Measurements from ENCODE around the gene VIPR2. TPM values are rescaled to one million over a fixed set of nuclear protein-coding genes. Genes with fewer than 3 reads are reported as not detected.

Gene VIPR2
- total and polyA plus RNA-seq, 2 of the 13 experiments (the other 11 are each of a cell fraction or from before 2014, with no cell fraction given): not detected

DNA sequence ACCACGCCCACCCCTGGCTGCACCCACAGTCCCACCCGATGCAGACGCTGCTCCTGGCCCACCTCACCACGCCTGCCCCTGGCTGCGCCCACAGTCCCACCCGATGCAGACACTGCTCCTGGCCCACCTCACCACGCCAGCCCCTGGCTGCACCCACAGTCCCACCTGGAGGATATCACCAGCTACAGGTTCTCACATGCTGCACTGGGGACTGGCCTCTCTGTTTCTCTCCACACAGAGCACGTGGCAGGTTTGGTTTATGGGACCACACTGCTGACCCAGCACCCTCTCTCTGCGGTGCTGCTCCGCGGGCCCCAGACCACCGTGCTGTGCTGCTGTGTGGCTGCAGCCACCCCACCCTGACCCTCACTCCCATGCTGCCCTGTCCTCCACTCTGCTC is 120.9 kb downstream of the VIPR2 start:
- FAIRE-seq: no peak
- H3K9ac ChIP-seq (ENCODE audit: insufficient read depth, low read depth, low read length): no peak overlapping the region
- no peak for ATAC-seq
- in situ Hi-C loops (cut with HindIII; ENCODE audit: extremely low pct_ligation_motif_present, low pct_unique_long_range_greater_than_20kb) (no loop called here), intact Hi-C loops (cut with micrococcal nuclease; ENCODE audit: unreplicated experiment) (no loop called here)
- no peaks in the 10 kb centered on the region for H3K36me3 ChIP-seq (replicated peaks in 1 of 2; ENCODE audit: control insufficient read depth in 1 of 2, insufficient read depth in 2 of 2, low read length in 2 of 2)
- H2AFZ ChIP-seq (ENCODE audit: low read length): no peak overlapping the region
- H3K27ac ChIP-seq (ENCODE audit: extremely low read length, insufficient read depth, low read length): no peak overlapping the region
- DNase-seq (ENCODE audit: low spot score): no peak
- H3K4me3 ChIP-seq (replicated peaks in 1 of 3; ENCODE audit: insufficient read depth in 1 of 3, low read depth in 2 of 3, low read length in 3 of 3): no peak overlapping the region
- CTCF ChIA-PET (ENCODE audit: low intra/inter-chr PET ratio, low total read pairs): no interaction called here
- WGBS (ENCODE audit: low lambda C conversion rate): 64% methylated on average over 10 of the region's 12 CpGs
- H3K27me3 ChIP-seq (ENCODE audit: control insufficient read depth in 1 of 2, insufficient read depth in 2 of 2, low read length in 2 of 2): peaks cover 1 to 28% of the 10 kb centered on the region in 2 experiments; a peak in 3 of 5 replicates
- H3K4me1 ChIP-seq (ENCODE audit: insufficient read depth, low read length): no peaks in the 10 kb centered on the region
- no peaks in the 10 kb centered on the region for H4K20me1 ChIP-seq (ENCODE audit: insufficient read depth, low read length)
- no peaks in the 10 kb centered on the region for H3K9me3 ChIP-seq (ENCODE audit: low read length)
- POLR2A ChIA-PET: no interaction called here
- no TSS peak for BruUV-seq (replicated peaks)
- no peaks in the 10 kb centered on the region for H3K79me2 ChIP-seq (ENCODE audit: insufficient read depth, low read length)
- H3K4me2 ChIP-seq (ENCODE audit: low read depth, low read length): no peak overlapping the region
- TF ChIP-seq ZNF678 (CRISPR knock-in tag; IDR thresholded peaks at IDR 0.05): no peak
- TF ChIP-seq ZNF333 (CRISPR knock-in tag; IDR thresholded peaks at IDR 0.05; ENCODE audit: borderline replicate concordance): no peak
- no peak for TF ChIP-seq TBX2 (CRISPR knock-in tag; IDR thresholded peaks at IDR 0.05; ENCODE audit: borderline replicate concordance)
- no peak for TF ChIP-seq ATF1 (CRISPR knock-in tag; IDR thresholded peaks at IDR 0.05)
- no peak for TF ChIP-seq ZNF589 (CRISPR knock-in tag; conservative IDR thresholded peaks at IDR 0.05)
- TF ChIP-seq, protein P1, sequence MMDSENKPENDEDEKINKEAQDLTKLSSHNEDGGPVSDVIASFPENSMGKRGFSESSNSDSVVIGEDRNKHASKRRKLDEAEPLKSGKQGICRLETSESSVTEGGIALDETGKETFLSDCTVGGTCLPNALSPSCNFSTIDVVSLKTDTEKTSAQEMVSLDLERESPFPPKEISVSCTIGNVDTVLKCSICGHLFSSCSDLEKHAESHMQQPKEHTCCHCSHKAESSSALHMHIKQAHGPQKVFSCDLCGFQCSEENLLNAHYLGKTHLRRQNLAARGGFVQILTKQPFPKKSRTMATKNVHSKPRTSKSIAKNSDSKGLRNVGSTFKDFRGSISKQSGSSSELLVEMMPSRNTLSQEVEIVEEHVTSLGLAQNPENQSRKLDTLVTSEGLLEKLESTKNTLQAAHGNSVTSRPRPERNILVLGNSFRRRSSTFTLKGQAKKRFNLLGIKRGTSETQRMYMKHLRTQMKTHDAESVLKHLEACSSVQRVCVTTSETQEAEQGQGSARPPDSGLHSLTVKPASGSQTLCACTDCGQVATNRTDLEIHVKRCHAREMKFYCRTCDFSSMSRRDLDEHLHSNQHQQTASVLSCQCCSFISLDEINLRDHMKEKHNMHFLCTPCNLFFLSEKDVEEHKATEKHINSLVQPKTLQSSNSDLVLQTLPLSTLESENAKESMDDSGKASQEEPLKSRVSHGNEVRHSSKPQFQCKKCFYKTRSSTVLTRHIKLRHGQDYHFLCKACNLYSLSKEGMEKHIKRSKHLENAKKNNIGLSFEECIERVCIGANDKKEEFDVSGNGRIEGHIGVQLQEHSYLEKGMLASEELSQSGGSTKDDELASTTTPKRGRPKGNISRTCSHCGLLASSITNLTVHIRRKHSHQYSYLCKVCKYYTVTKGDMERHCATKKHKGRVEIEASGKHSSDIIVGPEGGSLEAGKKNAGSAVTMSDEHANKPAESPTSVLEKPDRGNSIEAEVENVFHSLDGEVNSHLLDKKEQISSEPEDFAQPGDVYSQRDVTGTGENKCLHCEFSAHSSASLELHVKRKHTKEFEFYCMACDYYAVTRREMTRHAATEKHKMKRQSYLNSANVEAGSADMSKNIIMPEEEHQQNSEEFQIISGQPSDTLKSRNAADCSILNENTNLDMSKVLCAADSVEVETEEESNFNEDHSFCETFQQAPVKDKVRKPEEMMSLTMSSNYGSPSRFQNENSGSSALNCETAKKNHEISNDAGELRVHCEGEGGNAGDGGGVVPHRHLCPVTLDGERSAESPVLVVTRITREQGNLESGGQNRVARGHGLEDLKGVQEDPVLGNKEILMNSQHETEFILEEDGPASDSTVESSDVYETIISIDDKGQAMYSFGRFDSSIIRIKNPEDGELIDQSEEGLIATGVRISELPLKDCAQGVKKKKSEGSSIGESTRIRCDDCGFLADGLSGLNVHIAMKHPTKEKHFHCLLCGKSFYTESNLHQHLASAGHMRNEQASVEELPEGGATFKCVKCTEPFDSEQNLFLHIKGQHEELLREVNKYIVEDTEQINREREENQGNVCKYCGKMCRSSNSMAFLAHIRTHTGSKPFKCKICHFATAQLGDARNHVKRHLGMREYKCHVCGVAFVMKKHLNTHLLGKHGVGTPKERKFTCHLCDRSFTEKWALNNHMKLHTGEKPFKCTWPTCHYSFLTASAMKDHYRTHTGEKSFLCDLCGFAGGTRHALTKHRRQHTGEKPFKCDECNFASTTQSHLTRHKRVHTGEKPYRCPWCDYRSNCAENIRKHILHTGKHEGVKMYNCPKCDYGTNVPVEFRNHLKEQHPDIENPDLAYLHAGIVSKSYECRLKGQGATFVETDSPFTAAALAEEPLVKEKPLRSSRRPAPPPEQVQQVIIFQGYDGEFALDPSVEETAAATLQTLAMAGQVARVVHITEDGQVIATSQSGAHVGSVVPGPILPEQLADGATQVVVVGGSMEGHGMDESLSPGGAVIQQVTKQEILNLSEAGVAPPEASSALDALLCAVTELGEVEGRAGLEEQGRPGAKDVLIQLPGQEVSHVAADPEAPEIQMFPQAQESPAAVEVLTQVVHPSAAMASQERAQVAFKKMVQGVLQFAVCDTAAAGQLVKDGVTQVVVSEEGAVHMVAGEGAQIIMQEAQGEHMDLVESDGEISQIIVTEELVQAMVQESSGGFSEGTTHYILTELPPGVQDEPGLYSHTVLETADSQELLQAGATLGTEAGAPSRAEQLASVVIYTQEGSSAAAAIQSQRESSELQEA (CRISPR knock-in tag; IDR thresholded peaks at IDR 0.05; ENCODE audit: not compliant biosample characterization): no peak
- no peak for TF ChIP-seq KDM5A (IDR thresholded peaks at IDR 0.05; ENCODE audit: borderline replicate concordance, low read length)
- no peak for TF ChIP-seq ZNF251 (CRISPR knock-in tag; IDR thresholded peaks at IDR 0.05)
- TF ChIP-seq, protein P2, sequence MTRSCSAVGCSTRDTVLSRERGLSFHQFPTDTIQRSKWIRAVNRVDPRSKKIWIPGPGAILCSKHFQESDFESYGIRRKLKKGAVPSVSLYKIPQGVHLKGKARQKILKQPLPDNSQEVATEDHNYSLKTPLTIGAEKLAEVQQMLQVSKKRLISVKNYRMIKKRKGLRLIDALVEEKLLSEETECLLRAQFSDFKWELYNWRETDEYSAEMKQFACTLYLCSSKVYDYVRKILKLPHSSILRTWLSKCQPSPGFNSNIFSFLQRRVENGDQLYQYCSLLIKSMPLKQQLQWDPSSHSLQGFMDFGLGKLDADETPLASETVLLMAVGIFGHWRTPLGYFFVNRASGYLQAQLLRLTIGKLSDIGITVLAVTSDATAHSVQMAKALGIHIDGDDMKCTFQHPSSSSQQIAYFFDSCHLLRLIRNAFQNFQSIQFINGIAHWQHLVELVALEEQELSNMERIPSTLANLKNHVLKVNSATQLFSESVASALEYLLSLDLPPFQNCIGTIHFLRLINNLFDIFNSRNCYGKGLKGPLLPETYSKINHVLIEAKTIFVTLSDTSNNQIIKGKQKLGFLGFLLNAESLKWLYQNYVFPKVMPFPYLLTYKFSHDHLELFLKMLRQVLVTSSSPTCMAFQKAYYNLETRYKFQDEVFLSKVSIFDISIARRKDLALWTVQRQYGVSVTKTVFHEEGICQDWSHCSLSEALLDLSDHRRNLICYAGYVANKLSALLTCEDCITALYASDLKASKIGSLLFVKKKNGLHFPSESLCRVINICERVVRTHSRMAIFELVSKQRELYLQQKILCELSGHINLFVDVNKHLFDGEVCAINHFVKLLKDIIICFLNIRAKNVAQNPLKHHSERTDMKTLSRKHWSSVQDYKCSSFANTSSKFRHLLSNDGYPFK (CRISPR knock-in tag; IDR thresholded peaks at IDR 0.05; ENCODE audit: borderline replicate concordance): no peak
- TF ChIP-seq, protein P3, sequence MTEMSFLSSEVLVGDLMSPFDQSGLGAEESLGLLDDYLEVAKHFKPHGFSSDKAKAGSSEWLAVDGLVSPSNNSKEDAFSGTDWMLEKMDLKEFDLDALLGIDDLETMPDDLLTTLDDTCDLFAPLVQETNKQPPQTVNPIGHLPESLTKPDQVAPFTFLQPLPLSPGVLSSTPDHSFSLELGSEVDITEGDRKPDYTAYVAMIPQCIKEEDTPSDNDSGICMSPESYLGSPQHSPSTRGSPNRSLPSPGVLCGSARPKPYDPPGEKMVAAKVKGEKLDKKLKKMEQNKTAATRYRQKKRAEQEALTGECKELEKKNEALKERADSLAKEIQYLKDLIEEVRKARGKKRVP (CRISPR knock-in tag; IDR thresholded peaks at IDR 0.05): no peak
- TF ChIP-seq ZNF431 (CRISPR knock-in tag; IDR thresholded peaks at IDR 0.05; ENCODE audit: borderline replicate concordance, low read depth): no peak
- no peak for TF ChIP-seq MXI1 (IDR thresholded peaks at IDR 0.05; ENCODE audit: borderline replicate concordance, low read depth, low read length)
